Activated CD4-positive, alpha-beta memory T cell treated with anti-CD3 and anti-CD28 coated beads, Interleukin-2, amount 10 ng/mL, durations not matched to agents 7 days and 5 days (primary cell): ENCODE measurements around the gene KCTD10. TPM values are rescaled to one million over a fixed set of nuclear protein-coding genes. Genes with fewer than 3 reads are reported as not detected.

Experiments used
- CTCF ChIA-PET: fragments of 350-600 bp; sonication (Branson Sonifier 250); formaldehyde crosslinking; loops from one replicate; lab custom pipeline; 2021; ENCODE audit warnings: antibody characterized with exemption, inconsistent platforms; lab: Charles Lee
- POLR2A ChIA-PET: fragments of 350-600 bp; sonication (Branson Sonifier 250); formaldehyde crosslinking; loops from one replicate; lab custom pipeline; 2021; ENCODE audit warnings: antibody characterized with exemption; lab: Charles Lee
- DNase-seq: peaks from one replicate; pipeline ENCODE4 v3.0.0-alpha.2; 2020
- H3K27ac Mint-ChIP-seq: one replicate; pipeline ENCODE4 v1.8.0; 2021; ENCODE audit warnings: mild to moderate bottlenecking, mixed read lengths
- H3K27me3 Mint-ChIP-seq: one replicate; pipeline ENCODE4 v1.8.0; 2021; ENCODE audit warnings: mixed read lengths
- H3K36me3 Mint-ChIP-seq: one replicate; pipeline ENCODE4 v1.8.0; 2021; ENCODE audit warnings: low read depth, mixed read lengths
- H3K4me1 Mint-ChIP-seq: one replicate; pipeline ENCODE4 v1.8.0; 2021; ENCODE audit warnings: mixed read lengths
- H3K4me3 Mint-ChIP-seq: one replicate; pipeline ENCODE4 v1.8.0; 2021; ENCODE audit warnings: mild to moderate bottlenecking, mixed read lengths
- H3K9me3 Mint-ChIP-seq: one replicate; pipeline ENCODE4 v1.8.0; 2021; ENCODE audit warnings: mixed read lengths
- total RNA-seq, 2 experiments: library from RNA; stranded (reverse); gene quantifications; one replicate each; pipeline ENCODE4 v1.2.3, GENCODE V29; 2021

The KCTD10 gene
- total RNA-seq, 2 experiments from 2014 or later, result 44.1 to 45.2 TPM

GRCh38 chr12:109492371-109492770 is 15.3 kb upstream of the KCTD10 start:
- Mint-ChIP-seq H3K4me3 (no peak overlapping the region), H3K27ac (no peak overlapping the region), H3K36me3 (peaks cover 26% of the 10 kb centered on the region), H3K9me3 (no peaks in the 10 kb centered on the region), H3K27me3 (no peaks in the 10 kb centered on the region), H3K4me1 (peaks cover 2% of the 10 kb centered on the region)
- no peak for DNase-seq
- ChIA-PET CTCF (no interaction called here), POLR2A (no interaction called here)

GRCh38 chr12:109491671-109492070 is 14.6 kb upstream of the KCTD10 start:
- no peak overlapping the region for H3K27ac Mint-ChIP-seq
- ChIA-PET POLR2A (no interaction called here), CTCF (interaction anchor here (0.6 to 1.6 kb wide), 2 partner anchors 106 to 541 kb away, joined by 3 to 4 read pairs; no protein-coding TSS in a partner anchor)
- H3K4me1 Mint-ChIP-seq, result peaks cover 2% of the 10 kb centered on the region
- no peaks in the 10 kb centered on the region for H3K9me3 Mint-ChIP-seq
- DNase-seq, result no peak
- H3K27me3 Mint-ChIP-seq, result no peaks in the 10 kb centered on the region
- H3K36me3 Mint-ChIP-seq, result peaks cover 29% of the 10 kb centered on the region
- no peak overlapping the region for H3K4me3 Mint-ChIP-seq

- Mint-ChIP-seq H3K4me1 (no peaks in the 10 kb centered on the region), H3K36me3 (peaks cover 35% of the 10 kb centered on the region)
Measured at GRCh38 chr12:109489955-109490565, 13.0 kb upstream of the KCTD10 start.

GRCh38 chr12:109489016-109489954 is 12.2 kb upstream of the KCTD10 start:
- Mint-ChIP-seq H3K4me3 (no peak overlapping the region), H3K27ac (no peak overlapping the region), H3K27me3 (no peaks in the 10 kb centered on the region), H3K36me3 (peaks cover 40% of the 10 kb centered on the region), H3K9me3 (no peaks in the 10 kb centered on the region), H3K4me1 (no peaks in the 10 kb centered on the region)
- POLR2A ChIA-PET, result no interaction called here
- CTCF ChIA-PET, result no interaction called here
- no peak for DNase-seq

More at GRCh38 chr12:109489955-109490565, 13.0 kb upstream of the KCTD10 start:
- no peaks in the 10 kb centered on the region for H3K9me3 Mint-ChIP-seq
- ChIA-PET CTCF (interaction anchor here (0.6 to 1.6 kb wide), 2 partner anchors 107 to 188 kb away, joined by 3 read pairs; no protein-coding TSS in a partner anchor), POLR2A (no interaction called here)
- no peak overlapping the region for H3K4me3 Mint-ChIP-seq
- no peak for DNase-seq
- no peak overlapping the region for H3K27ac Mint-ChIP-seq
- no peaks in the 10 kb centered on the region for H3K27me3 Mint-ChIP-seq

- POLR2A ChIA-PET, result no interaction called here
Measured at GRCh38 chr12:109488051-109488665, 11.1 kb upstream of the KCTD10 start.

GRCh38 chr12:109487181-109488050 is 10.3 kb upstream of the KCTD10 start:
- POLR2A ChIA-PET, result no interaction called here
- CTCF ChIA-PET, result interaction anchor here (1.3 kb wide), 1 partner anchor 54 kb away, joined by 3 read pairs; no protein-coding TSS in a partner anchor

More at GRCh38 chr12:109488051-109488665, 11.1 kb upstream of the KCTD10 start:
- Mint-ChIP-seq H3K36me3 (peaks cover 49% of the 10 kb centered on the region), H3K4me3 (no peak overlapping the region), H3K9me3 (no peaks in the 10 kb centered on the region), H3K27ac (no peak overlapping the region), H3K4me1 (no peaks in the 10 kb centered on the region), H3K27me3 (no peaks in the 10 kb centered on the region)
- no peak for DNase-seq
- CTCF ChIA-PET, result no interaction called here

GRCh38 chr12:109485201-109485600 is 8.1 kb upstream of the KCTD10 start:
- ChIA-PET POLR2A (no interaction called here), CTCF (interaction anchor here (0.9 to 1.2 kb wide), 2 partner anchors 112 to 290 kb away, joined by 3 read pairs; no protein-coding TSS in a partner anchor)
- H3K4me1 Mint-ChIP-seq, result no peaks in the 10 kb centered on the region
- H3K9me3 Mint-ChIP-seq, result no peaks in the 10 kb centered on the region
- no peak for DNase-seq
- H3K27me3 Mint-ChIP-seq, result no peaks in the 10 kb centered on the region
- no peak overlapping the region for H3K27ac Mint-ChIP-seq
- peaks cover 42% of the 10 kb centered on the region for H3K36me3 Mint-ChIP-seq
- no peak overlapping the region for H3K4me3 Mint-ChIP-seq

More at GRCh38 chr12:109487181-109488050, 10.3 kb upstream of the KCTD10 start:
- Mint-ChIP-seq H3K27ac (no peak overlapping the region), H3K4me3 (no peak overlapping the region), H3K27me3 (no peaks in the 10 kb centered on the region), H3K36me3 (peaks cover 49% of the 10 kb centered on the region), H3K9me3 (no peaks in the 10 kb centered on the region), H3K4me1 (no peaks in the 10 kb centered on the region)
- no peak for DNase-seq

GRCh38 chr12:109483346-109483745 is 6.2 kb upstream of the KCTD10 start:
- H3K27ac Mint-ChIP-seq, result no peak overlapping the region
- no peak overlapping the region for H3K4me3 Mint-ChIP-seq
- POLR2A ChIA-PET, result interaction anchor here (1.3 kb wide), 1 partner anchor 14 kb away, joined by 3 read pairs; no protein-coding TSS in a partner anchor
- H3K9me3 Mint-ChIP-seq, result no peaks in the 10 kb centered on the region
- peaks cover 14% of the 10 kb centered on the region for H3K4me1 Mint-ChIP-seq
- CTCF ChIA-PET, result no interaction called here
- H3K27me3 Mint-ChIP-seq, result no peaks in the 10 kb centered on the region
- H3K36me3 Mint-ChIP-seq, result peaks cover 29% of the 10 kb centered on the region
- no peak for DNase-seq

GRCh38 chr12:109482894-109483293 is 5.8 kb upstream of the KCTD10 start:
- CTCF ChIA-PET, result no interaction called here
- H3K9me3 Mint-ChIP-seq, result no peaks in the 10 kb centered on the region
- peaks cover 16% of the 10 kb centered on the region for H3K4me1 Mint-ChIP-seq
- no peak overlapping the region for H3K4me3 Mint-ChIP-seq
- peaks cover 28% of the 10 kb centered on the region for H3K36me3 Mint-ChIP-seq
- H3K27me3 Mint-ChIP-seq, result no peaks in the 10 kb centered on the region
- DNase-seq, result no peak
- POLR2A ChIA-PET, result interaction anchor here (1.3 kb wide), 1 partner anchor 13 kb away, joined by 3 read pairs; no protein-coding TSS in a partner anchor
- no peak overlapping the region for H3K27ac Mint-ChIP-seq

GRCh38 chr12:109482491-109482890 is 5.4 kb upstream of the KCTD10 start:
- H3K4me1 Mint-ChIP-seq, result peaks cover 16% of the 10 kb centered on the region
- no peak overlapping the region for H3K27ac Mint-ChIP-seq
- H3K27me3 Mint-ChIP-seq, result no peaks in the 10 kb centered on the region
- POLR2A ChIA-PET, result interaction anchor here (1.3 kb wide), 1 partner anchor 13 kb away, joined by 3 read pairs; no protein-coding TSS in a partner anchor
- peaks cover 26% of the 10 kb centered on the region for H3K36me3 Mint-ChIP-seq
- no peak overlapping the region for H3K4me3 Mint-ChIP-seq
- no peaks in the 10 kb centered on the region for H3K9me3 Mint-ChIP-seq
- DNase-seq, result no peak
- CTCF ChIA-PET, result no interaction called here

GRCh38 chr12:109481863-109482262 is 4.8 kb upstream of the KCTD10 start:
- H3K27ac Mint-ChIP-seq, result no peak overlapping the region
- H3K36me3 Mint-ChIP-seq, result peaks cover 28% of the 10 kb centered on the region
- ChIA-PET POLR2A (no interaction called here), CTCF (interaction anchor here (1.4 kb wide), 1 partner anchor 49 kb away, joined by 4 read pairs; no protein-coding TSS in a partner anchor)
- H3K27me3 Mint-ChIP-seq, result no peaks in the 10 kb centered on the region
- H3K4me1 Mint-ChIP-seq, result peaks cover 20% of the 10 kb centered on the region
- DNase-seq, result no peak
- no peak overlapping the region for H3K4me3 Mint-ChIP-seq
- H3K9me3 Mint-ChIP-seq, result no peaks in the 10 kb centered on the region

GRCh38 chr12:109480356-109480755 is 3.3 kb upstream of the KCTD10 start:
- Mint-ChIP-seq H3K36me3 (peaks cover 20% of the 10 kb centered on the region), H3K27me3 (no peaks in the 10 kb centered on the region), H3K27ac (no peak overlapping the region), H3K4me1 (peaks cover 35% of the 10 kb centered on the region), H3K4me3 (no peak overlapping the region), H3K9me3 (no peaks in the 10 kb centered on the region)
- DNase-seq, result no peak
- ChIA-PET CTCF (interaction anchor here (1.4 kb wide), 1 partner anchor 47 kb away, joined by 4 read pairs; no protein-coding TSS in a partner anchor), POLR2A (no interaction called here)
